CD4-positive, alpha-beta T cell treated with Interleukin-4 for 4 hours (primary cell): ENCODE data around the gene DERA.
"Not testable (repeated sequence)": the region's sequence is repeated elsewhere in the genome, so short reads cannot be mapped to it uniquely, and the experiment has no call there.

ENCODE experiments used
- DNase-seq: peaks from one replicate; pipeline ENCODE4 v3.0.0-alpha.2; 2020

The DERA gene

DNA sequence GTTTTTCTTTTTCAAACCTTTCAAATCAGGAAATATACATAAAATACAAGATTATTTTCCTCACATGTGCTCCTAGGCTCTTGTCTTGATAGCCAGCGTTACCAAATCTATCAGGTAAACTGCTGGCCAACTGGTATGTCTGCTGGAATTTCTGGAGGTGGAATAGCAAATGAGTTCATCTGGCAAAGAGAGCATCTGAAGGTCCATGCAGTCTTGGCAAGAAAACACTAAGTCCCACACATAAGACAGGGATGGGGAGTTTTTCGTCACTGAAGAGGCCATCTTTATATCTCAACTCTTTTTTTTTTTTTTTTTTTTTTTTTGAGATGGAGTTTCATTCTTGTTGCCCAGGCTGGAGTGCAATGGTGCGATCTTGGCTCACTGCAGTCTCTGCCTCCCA is 60.1 kb downstream of the DERA start:
- DNase-seq, result no peak

- DNase-seq, result no peak
Observed at GRCh38 chr12:15972894-15973293, 61.8 kb downstream of the DERA start.

- no peak for DNase-seq
Observed at GRCh38 chr12:15977999-15978951, 67.1 kb downstream of the DERA start.

DNA sequence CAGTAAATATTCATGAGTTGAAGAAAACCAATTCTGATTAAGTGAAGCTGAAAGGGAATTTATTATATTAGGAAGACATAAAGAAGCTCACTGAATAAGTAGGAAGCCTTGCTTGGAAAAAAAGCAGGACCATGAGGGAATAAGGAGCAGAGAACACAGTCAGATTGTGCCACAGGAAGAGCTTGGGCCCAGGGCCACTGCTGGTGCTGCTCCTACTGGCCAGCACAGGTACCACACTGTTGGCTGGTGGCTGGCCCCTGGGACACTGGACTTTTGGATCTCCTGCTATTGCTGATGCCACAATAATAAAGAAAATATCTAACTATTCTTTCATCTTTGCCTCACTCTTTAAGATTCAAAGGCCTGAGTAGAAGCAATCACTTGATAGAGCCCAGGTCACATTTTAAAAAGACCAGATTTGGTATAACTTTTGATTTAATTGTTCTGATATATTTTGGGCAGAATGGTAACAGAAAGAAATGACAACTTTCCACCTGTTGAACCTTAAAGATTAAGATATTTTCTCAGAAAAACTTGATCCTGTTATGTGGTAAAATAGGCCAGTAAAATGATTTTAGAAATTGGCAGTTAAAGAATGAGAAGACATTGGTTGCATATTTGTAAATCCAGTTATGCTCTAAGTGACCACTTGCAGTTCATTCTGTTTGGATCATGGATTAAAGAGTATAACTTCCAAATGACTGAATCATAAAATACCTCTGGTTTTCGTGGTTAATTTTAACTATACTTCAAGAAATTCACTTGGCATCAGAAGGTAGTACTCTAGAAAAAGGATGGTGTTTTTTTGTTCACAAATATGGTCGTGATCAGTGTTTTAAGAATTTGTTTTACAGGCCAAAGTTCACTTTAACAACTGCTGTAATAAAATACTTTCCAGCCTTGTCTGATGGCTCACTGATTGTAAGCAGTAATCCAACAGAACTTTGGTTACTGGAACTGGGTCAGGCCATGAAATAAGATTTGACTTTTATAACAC is 68.3 kb downstream of the DERA start:
- DNase-seq, result no peak

GRCh38 chr12:15982071-15982470 is 70.9 kb downstream of the DERA start:
- DNase-seq, result no peak

- DNase-seq, result no peak
Observed at GRCh38 chr12:15982471-15982870, 71.3 kb downstream of the DERA start.

- no peak for DNase-seq
Observed at GRCh38 chr12:15982921-15983320, 71.8 kb downstream of the DERA start.

- DNase-seq, result no peak
Observed at GRCh38 chr12:15984097-15984800, 73.1 kb downstream of the DERA start.

- no peak for DNase-seq
Observed at GRCh38 chr12:15984963-15985362, 73.8 kb downstream of the DERA start.

DNA sequence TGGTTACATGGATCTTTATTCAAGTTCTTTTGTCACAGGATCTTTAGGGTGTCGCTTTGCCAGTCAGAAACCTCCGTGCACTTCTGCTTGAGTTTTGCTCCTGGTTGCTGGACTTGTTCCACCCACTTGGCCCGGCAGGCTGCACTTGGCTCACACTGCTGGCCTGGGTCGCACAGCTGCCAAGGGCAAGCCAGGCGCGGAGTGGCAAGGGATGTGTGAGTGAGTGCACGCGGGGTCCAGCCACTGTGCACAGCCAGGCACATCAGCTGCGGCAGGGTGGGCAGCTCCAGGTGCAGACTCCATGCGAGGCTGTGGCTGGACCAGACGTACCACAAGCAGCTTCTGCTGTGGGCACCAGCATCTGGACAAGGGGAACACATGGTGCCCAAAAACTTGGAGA is 76.6 kb downstream of the DERA start:
- DNase-seq, result no peak

DNA sequence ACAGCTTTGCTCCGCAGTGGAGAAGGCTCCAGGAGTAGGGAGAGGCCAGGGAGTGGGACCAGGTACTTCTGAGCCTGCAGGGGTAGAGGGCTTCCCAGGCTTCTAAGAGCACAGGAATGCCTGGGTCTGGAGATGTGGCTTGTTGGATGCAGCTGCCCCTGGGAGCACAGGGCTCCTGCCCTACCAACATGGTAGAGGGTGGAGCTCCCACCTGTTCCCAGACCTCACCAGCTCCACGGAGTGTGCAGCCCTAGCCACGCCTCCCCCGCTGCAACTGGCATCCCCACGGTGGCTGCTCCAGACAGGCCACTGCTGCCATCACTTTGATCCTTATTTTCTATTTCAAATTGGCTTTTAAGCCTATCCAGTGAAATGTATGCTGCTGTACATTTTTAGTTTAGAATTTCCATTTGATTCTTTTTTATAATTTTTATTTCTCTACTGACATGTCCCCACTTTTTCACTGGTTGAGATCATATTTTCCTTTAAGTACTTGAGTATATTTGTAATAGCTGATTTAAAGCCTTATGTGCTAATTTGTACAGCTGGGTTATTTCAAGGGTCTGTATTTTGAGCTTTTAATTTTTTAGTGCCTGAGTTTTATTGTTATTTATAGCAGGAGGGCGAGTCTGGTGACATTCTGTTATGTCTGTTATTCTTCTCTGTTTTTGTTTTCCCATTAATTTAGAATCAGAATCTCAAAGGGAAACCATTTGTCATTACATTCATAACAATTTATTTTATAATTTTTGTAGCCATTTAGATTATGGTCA is 78.0 kb downstream of the DERA start:
- no peak for DNase-seq

DNA sequence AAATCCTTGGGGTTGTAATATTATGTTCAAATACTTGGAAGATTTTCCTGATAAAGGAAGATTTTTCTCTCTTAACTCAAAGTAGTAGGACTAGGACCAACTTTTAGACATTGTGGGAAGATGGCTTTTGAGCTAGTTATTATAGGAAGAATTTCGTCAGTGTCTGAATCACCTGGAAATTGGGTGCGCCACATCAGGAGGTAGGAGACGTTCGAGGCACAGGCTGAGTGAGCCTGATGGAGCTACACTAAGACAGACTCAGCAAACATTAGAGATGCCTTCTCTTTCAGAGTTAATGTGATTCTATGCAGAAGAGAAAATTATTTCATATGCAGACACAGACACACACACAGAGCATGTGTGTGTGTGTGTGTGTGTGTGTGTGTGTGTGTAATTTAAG is 84.7 kb downstream of the DERA start:
- no peak for DNase-seq

GRCh38 chr12:15996254-15996653 is 85.1 kb downstream of the DERA start:
- no peak for DNase-seq

GRCh38 chr12:15996948-15997347 is 85.8 kb downstream of the DERA start:
- DNase-seq, result no peak

DNA sequence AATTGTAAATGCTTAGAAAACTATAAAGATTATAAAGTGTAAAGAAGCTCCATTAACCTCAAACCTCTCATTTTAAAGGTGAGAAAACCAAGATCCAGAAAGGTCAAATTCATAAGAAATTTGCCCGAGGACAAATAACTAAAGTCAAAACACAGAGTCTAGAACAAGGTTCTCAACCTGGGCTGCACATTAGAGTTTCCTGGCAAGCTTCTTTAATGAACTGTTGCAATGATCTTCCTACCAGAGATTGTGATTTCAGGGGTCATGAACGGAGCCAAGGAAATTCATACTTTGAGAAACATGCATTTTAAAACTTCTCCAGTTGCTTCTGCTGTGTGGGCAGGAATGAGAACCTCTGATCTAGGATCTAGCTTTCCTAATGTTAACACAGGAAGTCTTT is 86.8 kb downstream of the DERA start:
- no peak for DNase-seq

- DNase-seq, result no peak
Observed at GRCh38 chr12:16002880-16003279, 91.7 kb downstream of the DERA start.

DNA sequence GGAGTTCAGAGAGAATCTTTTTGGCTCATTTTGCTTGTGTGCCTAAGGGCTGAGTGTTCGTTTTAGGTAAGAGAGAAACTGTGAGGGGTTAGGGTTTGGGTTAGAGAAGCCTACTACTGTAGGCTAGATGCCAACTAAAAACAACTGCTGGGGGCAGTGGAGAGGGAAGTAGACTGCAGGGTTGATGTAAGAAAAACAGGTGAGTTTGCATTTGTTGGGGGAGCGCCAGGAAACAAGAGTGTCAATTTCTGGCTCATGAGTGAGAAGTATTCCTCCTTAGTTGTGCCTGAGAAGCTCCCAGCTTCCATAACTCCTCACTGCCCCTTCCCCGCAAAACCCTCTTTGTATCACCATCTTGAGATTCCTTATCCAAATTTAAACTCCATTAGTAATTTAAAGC is 92.3 kb downstream of the DERA start:
- no peak for DNase-seq

DNA sequence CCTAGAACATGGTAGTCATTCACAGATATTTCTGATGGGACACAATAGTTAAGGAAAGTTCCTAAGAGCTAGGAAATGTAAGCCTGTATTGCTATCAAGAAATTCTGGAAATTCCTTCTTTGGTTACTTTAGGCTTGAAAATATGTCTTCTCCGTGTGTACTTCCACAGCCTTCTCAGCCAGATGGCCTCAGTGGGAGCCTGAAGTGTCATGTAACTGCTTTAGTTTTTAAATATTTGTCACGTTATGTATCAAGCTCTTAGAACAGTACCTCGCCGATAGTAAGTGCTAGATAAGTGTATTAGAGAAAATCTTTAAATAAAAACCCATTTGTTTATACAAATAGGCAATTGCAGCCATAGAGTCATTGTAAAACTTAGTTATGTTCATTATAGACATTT is 95.6 kb downstream of the DERA start:
- no peak for DNase-seq

DNA sequence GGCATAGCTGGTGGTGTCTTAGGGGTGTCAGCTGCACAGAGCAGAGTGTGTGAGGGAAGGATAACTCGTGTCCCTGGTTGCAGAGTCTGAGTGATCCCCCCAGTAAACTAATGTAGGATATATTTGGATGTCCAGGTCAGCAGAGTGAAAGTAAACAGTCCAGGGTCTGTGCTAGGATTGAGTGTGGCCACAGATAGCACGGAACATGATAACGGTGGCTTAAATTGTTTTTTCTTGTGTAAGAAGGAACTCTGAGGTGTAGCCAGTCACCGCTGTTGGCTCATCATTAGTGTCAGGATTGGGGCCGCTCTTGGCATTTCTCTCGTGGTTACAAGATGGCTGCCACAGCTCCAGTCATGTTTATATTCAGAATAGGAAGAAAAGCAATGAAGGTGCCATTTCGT is 97.3 kb downstream of the DERA start:
- no peak for DNase-seq

GRCh38 chr12:16012117-16012516 is 101.0 kb downstream of the DERA start:
- no peak for DNase-seq

GRCh38 chr12:16013722-16014121 is 102.6 kb downstream of the DERA start:
- DNase-seq, result not testable (repeated sequence)

- not testable (repeated sequence) for DNase-seq
Observed at GRCh38 chr12:16014394-16014793, 103.3 kb downstream of the DERA start.
